Psoas muscle (tissue), 7 donors: Measurements from ENCODE around the gene RNU6-7. TPM values are rescaled to one million over a fixed set of nuclear protein-coding genes. Genes with fewer than 3 reads are reported as not detected.

Experiments
- polyA plus RNA-seq, 3 donors: library from polyadenylated mRNA; stranded (reverse); fragments of 200-250 nt; gene quantifications; one replicate each; pipeline ENCODE4 v1.2.3, GENCODE V29; 2013
- total RNA-seq, 4 donors: library from RNA; stranded (reverse); fragmentation: NEBNext Ultra II Directional in 2 of 4; extraction: Animal tissue kit (Norgen Biotek cat#: 25700) in 2 of 4; gene quantifications; one replicate each; pipeline versions ENCODE4 v1.2.1 to v1.2.4, GENCODE V29; 2021 to 2023
- donor health status: healthy with polysubstance abuse.
- donor health status: DM: no; HTN: no; CAD: no; lungs with moderate emphysema.
- donor health status: Bipolar disorder and iron deficiency.
- donor health status: healthy.
- donor health status: DM: no; HTN: no; CAD: no.
- donor health status: DM: no; HTN: no; CAD: no.
- donor health status: DM: yes; HTN: yes; CAD: no.

RNU6-7 gene
- total and polyA plus RNA-seq, 7 donors, result not detected

Other genes with a start within 250 kb of the RNU6-7 start
- gene ARHGAP5, start 124.7 kb upstream of the RNU6-7 start, total RNA-seq, result 10 to 100 TPM; 56.9 to 81.8 (median 64.4) TPM
- 10 to 100 TPM; 12.8 to 34.7 (median 34.3) TPM for gene ARHGAP5, start 124.7 kb upstream of the RNU6-7 start, polyA plus RNA-seq
- gene RNU6-8, start 1.2 kb downstream of the RNU6-7 start, total RNA-seq, result not detected
- not detected for gene RNU6-8, start 1.2 kb downstream of the RNU6-7 start, polyA plus RNA-seq
- gene AKAP6, start 127.3 kb downstream of the RNU6-7 start, total RNA-seq, result 100 to 1,000 TPM; 113 to 173 (median 152) TPM
- gene AKAP6, start 127.3 kb downstream of the RNU6-7 start, polyA plus RNA-seq, result 10 to 100 TPM in 2 of 3 donors, 1 to 10 TPM in 1; 9.1 to 15.5 (median 14.3) TPM